Chondrocyte (in vitro differentiated cells): ENCODE data around the gene RAD50. TPM values are rescaled to one million over a fixed set of nuclear protein-coding genes. Genes with fewer than 3 reads are reported as not detected.
A peak's percentile ranks its signal among the peaks of the same experiment; 100 is the strongest.

Source experiments
- DNase-seq: peaks from one replicate; pipeline ENCODE4 v3.0.0; 2021; ENCODE audit warnings: mixed read lengths, low spot score
- H3K27ac Mint-ChIP-seq: one replicate; pipeline ENCODE4 v1.8.0; 2021; ENCODE audit warnings: mild to moderate bottlenecking, moderate library complexity, mixed read lengths; ENCODE audit not compliant: unreplicated experiment
- H3K27me3 Mint-ChIP-seq: 2 replicates; pipeline ENCODE4 v1.8.0; 2021; ENCODE audit warnings: low read depth, mixed read lengths
- H3K36me3 Mint-ChIP-seq: 2 replicates; pipeline ENCODE4 v1.8.0; 2021; ENCODE audit warnings: low read depth, mixed read lengths
- H3K4me1 Mint-ChIP-seq: 2 replicates; pipeline ENCODE4 v1.8.0; 2021; ENCODE audit warnings: low read depth, mild to moderate bottlenecking, mixed read lengths
- H3K4me3 Mint-ChIP-seq: one replicate; pipeline ENCODE4 v1.8.0; 2021; ENCODE audit warnings: mild to moderate bottlenecking, moderate library complexity, mixed read lengths; ENCODE audit not compliant: unreplicated experiment
- H3K9me3 Mint-ChIP-seq: 2 replicates; pipeline ENCODE4 v1.8.0; 2021; ENCODE audit warnings: low read depth, mixed read lengths
- CTCF ChIP-seq: fragments of 200-600 bp; sonication (generic); IDR thresholded peaks from 2 replicates; pipeline ENCODE4 v1.5.0; 2021; ENCODE audit warnings: antibody characterized with exemption, mild to moderate bottlenecking, moderate library complexity
- total RNA-seq: library from RNA; stranded (reverse); gene quantifications from 3 replicates; pipeline ENCODE4 v1.2.1, GENCODE V29; 2021

The RAD50 gene
- total RNA-seq, 1 donor from 2014 or later, result 30.7 TPM

- no peak overlapping the region for H3K4me3 Mint-ChIP-seq
- DNase-seq, result no peak
- TF ChIP-seq CTCF, result no peak
- H3K9me3 Mint-ChIP-seq, result no peaks in the 10 kb centered on the region
- H3K36me3 Mint-ChIP-seq, result peaks cover 24% of the 10 kb centered on the region
- H3K27me3 Mint-ChIP-seq, result no peaks in the 10 kb centered on the region
- no peak overlapping the region for H3K27ac Mint-ChIP-seq
- H3K4me1 Mint-ChIP-seq, result no peaks in the 10 kb centered on the region
Observed at GRCh38 chr5:132586063-132586462, 29.3 kb downstream of the RAD50 start.

- Mint-ChIP-seq H3K4me1 (no peaks in the 10 kb centered on the region), H3K4me3 (no peak overlapping the region), H3K36me3 (peaks cover 27% of the 10 kb centered on the region), H3K27me3 (no peaks in the 10 kb centered on the region), H3K9me3 (no peaks in the 10 kb centered on the region), H3K27ac (peak overlapping the region; percentile 58)
- no peak for DNase-seq
- TF ChIP-seq CTCF, result no peak
Observed at GRCh38 chr5:132589467-132589866, 32.7 kb downstream of the RAD50 start.

GRCh38 chr5:132591145-132591544 is 34.4 kb downstream of the RAD50 start:
- peaks cover 26% of the 10 kb centered on the region for H3K36me3 Mint-ChIP-seq
- H3K4me1 Mint-ChIP-seq, result no peaks in the 10 kb centered on the region
- no peak for DNase-seq
- peak; percentile 73 for TF ChIP-seq CTCF
- H3K9me3 Mint-ChIP-seq, result no peaks in the 10 kb centered on the region
- no peak overlapping the region for H3K4me3 Mint-ChIP-seq
- no peaks in the 10 kb centered on the region for H3K27me3 Mint-ChIP-seq
- no peak overlapping the region for H3K27ac Mint-ChIP-seq

- TF ChIP-seq CTCF, result no peak
- no peak for DNase-seq
- peaks cover 33% of the 10 kb centered on the region for H3K36me3 Mint-ChIP-seq
- H3K9me3 Mint-ChIP-seq, result no peaks in the 10 kb centered on the region
- no peaks in the 10 kb centered on the region for H3K4me1 Mint-ChIP-seq
- H3K27ac Mint-ChIP-seq, result no peak overlapping the region
- no peaks in the 10 kb centered on the region for H3K27me3 Mint-ChIP-seq
- no peak overlapping the region for H3K4me3 Mint-ChIP-seq
Observed at GRCh38 chr5:132592521-132592920, 35.7 kb downstream of the RAD50 start.

GRCh38 chr5:132594170-132594569 is 37.4 kb downstream of the RAD50 start:
- no peak for TF ChIP-seq CTCF
- Mint-ChIP-seq H3K4me1 (no peaks in the 10 kb centered on the region), H3K27me3 (no peaks in the 10 kb centered on the region), H3K27ac (no peak overlapping the region), H3K36me3 (peaks cover 30% of the 10 kb centered on the region), H3K4me3 (no peak overlapping the region), H3K9me3 (no peaks in the 10 kb centered on the region)
- DNase-seq, result no peak
